Right lobe of liver (tissue), 6 donors: ENCODE data around the gene PTPRR. TPM values are rescaled to one million over a fixed set of nuclear protein-coding genes. Genes with fewer than 3 reads are reported as not detected.

Source experiments
- ATAC-seq, 4 donors: fragments of 200-7000 bp; cut with Tn5 transposase; one replicate each; pipeline ENCODE4 v1.9.1; 2020; ENCODE audit warnings: mild to moderate bottlenecking in 4 of 4, moderate library complexity in 4 of 4
- DNase-seq, 3 donors: peaks; one replicate each; pipeline ENCODE4 v3.0.0-alpha.2; 2020
- H3K27ac ChIP-seq, 3 donors: fragments of 200-600 bp; one replicate each; pipeline ENCODE4 v1.8.0; 2022
- H3K27me3 ChIP-seq, 2 donors: fragments of 200-600 bp; one replicate each; pipeline ENCODE4 v1.8.0; 2022
- H3K36me3 ChIP-seq, 4 donors: fragments of 200-600 bp; sonication (generic) in 1 of 4; one replicate each; pipeline versions ENCODE4 v1.5.1 to v1.8.0; 2017 to 2022; ENCODE audit warnings: control low read depth in 1 of 4
- H3K4me1 ChIP-seq, 4 donors: fragments of 200-600 bp; sonication (generic) in 1 of 4; one replicate each; pipeline versions ENCODE4 v1.5.1 to v1.8.0; 2017 to 2022; ENCODE audit warnings: control low read depth in 1 of 4
- H3K4me3 ChIP-seq, 3 donors: fragments of 200-600 bp; one replicate each; pipeline ENCODE4 v1.8.0; 2022
- H3K9me3 ChIP-seq, 4 donors: fragments of 200-600 bp; sonication (generic) in 1 of 4; one replicate each; pipeline versions ENCODE4 v1.5.1 to v1.8.0; 2017 to 2022; ENCODE audit warnings: control low read depth in 1 of 4
- POLR2A ChIP-seq: fragments of 450-650 bp; IDR thresholded peaks from one replicate; pipeline ENCODE4 v1.6.1; 2017; ENCODE audit warnings: antibody characterized with exemption, mild to moderate bottlenecking
- WGBS: methylation state at CpG from one replicate; pipeline ENCODE4 v1.1.6; 2018; ENCODE audit warnings: low coverage, low lambda C conversion rate; ENCODE audit not compliant: insufficient coverage; ENCODE audit errors: missing lambda C conversion rate; 5-methylcytosine and 5-hydroxymethylcytosine counted together
- intact Hi-C, 2 donors: fragments of 100-400 bp; cut with DNase I; formaldehyde crosslinking; loops; one replicate each; pipeline versions ENCODE4 v1.11.2 to v1.14.1; 2022
- total RNA-seq, 6 experiments: library from RNA; depleted of rRNA in 2 of 6; stranded (reverse); fragments of >200 nt in 2 of 6; fragmentation: NEBNext Ultra II Directional in 3 of 6; extraction: Animal tissue kit (Norgen Biotek cat#: 25700) in 3 of 6; gene quantifications; one replicate each; pipeline versions ENCODE4 v1.1.0 to v1.2.4, GENCODE V29; 2016 to 2023
- TF ChIP-seq, protein P1 (sequence below), 4 donors: fragments of 200-600 bp in 3 of 4; fragments of 450-650 bp in 1 of 4; IDR thresholded peaks; one replicate each; pipeline versions ENCODE4 v1.5.1 to v1.8.0; 2016 to 2022; ENCODE audit warnings: antibody characterized with exemption in 4 of 4, mild to moderate bottlenecking in 2 of 4
- donor health status: DM: no; HTN: yes; CAD: no.
- donor health status: DM: no; HTN: no; CAD: no.
- donor health status: DM: no; HTN: no; CAD: no.
- donor health status: DM: no; HTN: yes; CAD: no.
- donor health status: DM: no; HTN: yes; CAD: no.

Gene PTPRR
- total RNA-seq, 6 experiments from 2014 or later: 0.12 TPM; not detected in 5

DNA sequence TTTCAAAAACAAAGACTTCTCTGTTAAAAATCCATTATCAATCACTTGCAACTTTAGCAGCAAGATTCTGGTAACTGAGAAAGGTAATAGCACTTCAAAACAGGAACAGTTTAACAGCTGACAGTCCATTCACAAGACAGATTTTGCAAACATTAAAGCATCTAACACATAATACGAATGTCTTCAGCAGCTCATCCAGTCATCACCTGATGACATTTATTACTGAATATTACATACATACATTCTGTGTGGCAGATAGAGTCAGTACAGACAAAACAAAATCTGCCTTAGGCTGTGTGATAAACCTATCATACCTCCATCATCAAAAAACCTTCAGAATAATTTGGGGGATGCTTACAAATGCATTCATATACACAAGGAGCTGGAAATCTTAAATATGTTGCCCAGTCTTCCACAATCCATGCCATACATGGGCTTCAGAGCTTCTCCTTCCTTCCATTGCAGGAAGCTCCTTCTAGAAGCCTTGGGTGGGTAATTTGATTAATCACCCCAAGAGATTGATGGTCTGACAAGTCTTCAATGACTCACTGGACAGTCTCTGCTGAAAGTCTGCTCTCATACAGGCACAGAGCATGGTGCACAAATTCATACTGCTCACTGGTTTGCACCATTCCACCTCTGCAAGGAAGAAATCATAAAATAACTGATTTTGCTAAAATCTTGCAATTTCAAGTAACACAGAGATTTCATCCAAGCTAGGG is 281.7 kb downstream of the PTPRR start:
- no peaks in the 10 kb centered on the region for H3K4me1 ChIP-seq
- H3K4me3 ChIP-seq: no peak overlapping the region
- 36% methylated on average over 1 of the region's 1 CpG for WGBS
- no peaks in the 10 kb centered on the region for H3K9me3 ChIP-seq
- TF ChIP-seq, protein P1, sequence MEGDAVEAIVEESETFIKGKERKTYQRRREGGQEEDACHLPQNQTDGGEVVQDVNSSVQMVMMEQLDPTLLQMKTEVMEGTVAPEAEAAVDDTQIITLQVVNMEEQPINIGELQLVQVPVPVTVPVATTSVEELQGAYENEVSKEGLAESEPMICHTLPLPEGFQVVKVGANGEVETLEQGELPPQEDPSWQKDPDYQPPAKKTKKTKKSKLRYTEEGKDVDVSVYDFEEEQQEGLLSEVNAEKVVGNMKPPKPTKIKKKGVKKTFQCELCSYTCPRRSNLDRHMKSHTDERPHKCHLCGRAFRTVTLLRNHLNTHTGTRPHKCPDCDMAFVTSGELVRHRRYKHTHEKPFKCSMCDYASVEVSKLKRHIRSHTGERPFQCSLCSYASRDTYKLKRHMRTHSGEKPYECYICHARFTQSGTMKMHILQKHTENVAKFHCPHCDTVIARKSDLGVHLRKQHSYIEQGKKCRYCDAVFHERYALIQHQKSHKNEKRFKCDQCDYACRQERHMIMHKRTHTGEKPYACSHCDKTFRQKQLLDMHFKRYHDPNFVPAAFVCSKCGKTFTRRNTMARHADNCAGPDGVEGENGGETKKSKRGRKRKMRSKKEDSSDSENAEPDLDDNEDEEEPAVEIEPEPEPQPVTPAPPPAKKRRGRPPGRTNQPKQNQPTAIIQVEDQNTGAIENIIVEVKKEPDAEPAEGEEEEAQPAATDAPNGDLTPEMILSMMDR (IDR thresholded peaks at IDR 0.05): no peak
- no peak for TF ChIP-seq POLR2A
- DNase-seq (no peak), ATAC-seq (no peak)
- no peak overlapping the region for H3K27ac ChIP-seq
- H3K27me3 ChIP-seq: no peaks in the 10 kb centered on the region
- H3K36me3 ChIP-seq: no peaks in the 10 kb centered on the region
- intact Hi-C loops: no loop called here

DNA sequence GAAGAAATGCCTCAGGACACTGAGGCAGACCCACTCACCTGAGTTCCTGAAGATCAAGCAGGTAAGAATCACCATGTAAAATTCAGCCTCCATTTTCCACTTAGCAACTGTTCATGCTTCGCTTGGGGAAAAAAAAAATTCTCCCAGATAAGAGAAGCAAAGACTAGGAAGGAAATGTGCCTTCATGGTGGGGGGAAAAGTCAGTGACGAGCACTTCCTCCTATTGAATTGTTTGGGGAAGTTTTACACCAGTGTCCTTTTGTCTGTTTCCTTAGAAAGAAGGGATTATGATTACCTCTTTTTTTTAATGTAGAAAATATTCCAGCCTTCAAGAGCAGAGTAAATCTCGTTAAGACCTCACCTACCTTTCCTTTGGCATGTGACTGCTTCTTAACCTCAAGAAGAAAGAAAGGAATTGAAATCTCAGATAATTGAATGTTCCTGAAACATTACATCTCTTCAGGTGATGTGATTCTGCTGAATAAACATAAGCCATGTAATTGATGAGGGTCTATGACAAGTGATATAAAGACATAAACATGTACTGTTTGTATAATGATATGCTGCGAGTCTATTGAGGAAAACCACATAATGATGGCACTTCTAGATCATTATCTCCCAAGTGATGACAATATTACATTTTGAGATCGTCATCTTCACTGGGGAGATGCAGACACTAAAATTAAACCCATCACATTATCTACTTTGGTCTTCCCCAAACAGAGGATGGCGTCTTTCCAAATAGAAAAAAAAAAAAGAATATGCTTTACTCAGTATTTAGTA is 283.0 kb downstream of the PTPRR start, which contains the start of gene PTPRB:
Gene PTPRB (minus strand): TSS at position 127 of the 783 bp plus-strand sequence. CDS start 34 bp downstream, at position 93.
- DNase-seq (no peak), ATAC-seq (peak; percentile 44 to 77 (median 64))
- no peaks in the 10 kb centered on the region for H3K27me3 ChIP-seq
- TF ChIP-seq, protein P1 (IDR thresholded peaks at IDR 0.05): no peak
- TF ChIP-seq POLR2A: no peak
- intact Hi-C loops: no loop called here
- no peaks in the 10 kb centered on the region for H3K36me3 ChIP-seq
- peak within 1 kb of the TSS in 2 of 3 donors; percentile 19 to 25 for H3K4me3 ChIP-seq
- peak within 1 kb of the TSS; percentile 31 to 67 (median 44) for H3K27ac ChIP-seq
- no peaks in the 10 kb centered on the region for H3K9me3 ChIP-seq
- WGBS: 28% methylated on average over 6 of the region's 6 CpGs
- no peaks in the 10 kb centered on the region for H3K4me1 ChIP-seq

DNA sequence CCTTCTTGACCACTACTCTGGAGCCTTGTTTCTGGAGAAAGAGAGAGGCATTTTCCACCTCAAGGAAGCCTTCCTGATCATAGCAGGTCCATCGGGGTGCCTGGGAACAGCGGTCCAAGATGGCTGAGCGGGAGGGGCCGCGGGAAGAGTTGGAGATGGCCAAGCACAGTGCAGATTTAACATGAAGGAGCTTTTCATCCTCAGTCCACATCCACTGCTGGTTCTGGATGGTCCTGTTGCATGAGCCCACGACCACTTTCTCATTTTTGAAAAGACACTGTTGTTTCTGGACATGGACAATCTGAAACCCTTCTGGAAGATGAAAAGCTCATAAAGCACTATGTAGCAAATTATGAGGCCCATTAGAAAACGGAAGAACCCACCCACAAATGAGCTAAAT is 284.8 kb downstream of the PTPRR start:
- peak overlapping the region in 2 of 3 donors; percentile 44 to 67 for H3K27ac ChIP-seq
- peak overlapping the region in 2 of 3 donors; percentile 14 to 29 for H3K4me3 ChIP-seq
- no peaks in the 10 kb centered on the region for H3K9me3 ChIP-seq
- H3K36me3 ChIP-seq: no peaks in the 10 kb centered on the region
- no peaks in the 10 kb centered on the region for H3K27me3 ChIP-seq
- peak; percentile 29 to 56 (median 41) for ATAC-seq
- intact Hi-C loops: no loop called here
- H3K4me1 ChIP-seq: no peaks in the 10 kb centered on the region
- WGBS: 52% methylated on average over 7 of the region's 7 CpGs
- TF ChIP-seq, protein P1 (IDR thresholded peaks at IDR 0.05): no peak
- no peak for TF ChIP-seq POLR2A
- DNase-seq: no peak

DNA sequence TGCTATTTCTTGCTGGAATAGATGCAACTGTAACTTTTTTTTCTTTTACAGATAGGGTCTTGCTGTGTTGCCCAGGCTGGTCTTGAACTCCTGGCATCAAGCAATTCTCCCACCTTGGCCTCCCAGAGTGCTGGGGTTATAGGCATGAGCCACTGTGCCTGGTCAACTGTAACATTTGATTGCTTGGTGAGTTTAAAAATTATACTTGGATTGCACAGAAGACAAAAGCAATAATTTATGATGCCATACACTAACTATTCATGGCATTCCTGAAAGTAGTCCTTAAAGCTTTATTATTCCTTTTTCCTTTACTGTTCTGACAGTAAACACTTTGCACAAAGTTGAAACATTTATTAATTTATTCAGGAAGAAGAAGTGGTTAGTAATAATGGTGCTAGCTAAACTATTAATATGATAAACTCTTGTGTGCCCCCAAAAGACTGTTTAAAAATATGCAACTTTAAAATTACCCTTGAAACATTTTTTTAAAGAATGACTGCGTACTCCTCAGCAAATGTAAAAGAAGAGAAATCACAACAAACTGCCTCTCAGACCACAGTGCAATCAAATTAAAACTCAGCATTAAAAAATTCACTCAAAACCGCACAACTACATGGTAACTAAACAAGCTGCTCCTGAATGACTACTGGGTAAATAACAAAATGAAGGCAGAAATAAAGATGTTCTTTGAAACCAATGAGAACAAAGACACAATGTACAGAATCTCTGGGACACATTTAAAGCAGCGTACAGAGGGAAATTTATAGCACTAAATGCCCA is 291.6 kb downstream of the PTPRR start:
- no peak overlapping the region for H3K4me3 ChIP-seq
- no peak for DNase-seq
- intact Hi-C loops: no loop called here
- 47% methylated on average over 3 of the region's 3 CpGs for WGBS
- TF ChIP-seq, protein P1 (IDR thresholded peaks at IDR 0.05): no peak
- no peak for TF ChIP-seq POLR2A
- H3K27me3 ChIP-seq: peaks cover 0 to 5% of the 10 kb centered on the region in 2 donors
- no peak for ATAC-seq
- H3K27ac ChIP-seq: no peak overlapping the region
- H3K4me1 ChIP-seq: no peaks in the 10 kb centered on the region
- H3K9me3 ChIP-seq: no peaks in the 10 kb centered on the region
- no peaks in the 10 kb centered on the region for H3K36me3 ChIP-seq
